ENCODE data around the gene FAM50A.

The FAM50A gene

GRCh38 chrX:154408659-154409221, 35.2 kb upstream of the FAM50A start:
- no peak for DNase-seq (ENCODE audit: low read depth)
- no peak overlapping the region for H3K4me3 ChIP-seq (ENCODE audit: low read depth, low read length)
- no peak for TF ChIP-seq CTCF (IDR thresholded peaks at IDR 0.05; ENCODE audit: control insufficient read depth, extremely low read depth, insufficient read depth)

GRCh38 chrX:154409222-154409871, 34.6 kb upstream of the FAM50A start, which contains the start of gene DNASE1L1:
DNASE1L1 (minus strand) TSS chrX:154409254; CDS start chrX:154405568, 3,686 bp downstream.
- TF ChIP-seq CTCF (IDR thresholded peaks at IDR 0.05; ENCODE audit: control insufficient read depth, extremely low read depth, insufficient read depth): no peak
- no peak within 1 kb of the TSS for H3K4me3 ChIP-seq (ENCODE audit: low read depth, low read length)
- DNase-seq (ENCODE audit: low read depth): no peak

- peak overlapping the region; percentile 74 for H3K4me3 ChIP-seq (ENCODE audit: low read depth, low read length)
- DNase-seq (ENCODE audit: low read depth): no peak
- no peak for TF ChIP-seq CTCF (IDR thresholded peaks at IDR 0.05; ENCODE audit: control insufficient read depth, extremely low read depth, insufficient read depth)
These were observed 32.0 kb upstream of the FAM50A start for GRCh38 chrX:154411981-154412340.

- no peak for TF ChIP-seq CTCF (IDR thresholded peaks at IDR 0.05; ENCODE audit: control insufficient read depth, extremely low read depth, insufficient read depth)
- DNase-seq (ENCODE audit: low read depth): no peak
- peak overlapping the region; percentile 74 for H3K4me3 ChIP-seq (ENCODE audit: low read depth, low read length)
These were observed 31.5 kb upstream of the FAM50A start for GRCh38 chrX:154412468-154412867.

GRCh38 chrX:154413142-154413541, 30.8 kb upstream of the FAM50A start:
- no peak overlapping the region for H3K4me3 ChIP-seq (ENCODE audit: low read depth, low read length)
- TF ChIP-seq CTCF (IDR thresholded peaks at IDR 0.05; ENCODE audit: control insufficient read depth, extremely low read depth, insufficient read depth): no peak
- DNase-seq (ENCODE audit: low read depth): no peak

- no peak overlapping the region for H3K4me3 ChIP-seq (ENCODE audit: low read depth, low read length)
- TF ChIP-seq CTCF (IDR thresholded peaks at IDR 0.05; ENCODE audit: control insufficient read depth, extremely low read depth, insufficient read depth): no peak
- no peak for DNase-seq (ENCODE audit: low read depth)
These were observed 26.8 kb upstream of the FAM50A start for GRCh38 chrX:154417157-154417556.

- H3K4me3 ChIP-seq (ENCODE audit: low read depth, low read length): no peak overlapping the region
- no peak for DNase-seq (ENCODE audit: low read depth)
- TF ChIP-seq CTCF (IDR thresholded peaks at IDR 0.05; ENCODE audit: control insufficient read depth, extremely low read depth, insufficient read depth): no peak
These were observed 24.8 kb upstream of the FAM50A start for GRCh38 chrX:154419189-154419588.
